ENCODE data around the gene DNAJB1. TPM values are rescaled to one million over a fixed set of nuclear protein-coding genes. Genes with fewer than 3 reads are reported as not detected.

Gene DNAJB1
- total RNA-seq, 1 experiment from 2014 or later = 54.5 TPM

- no peak overlapping the region for H3K27ac Mint-ChIP-seq
- ATAC-seq (no peak), DNase-seq (ENCODE audit: low spot score) (no peak)
- H3K4me1 Mint-ChIP-seq = peaks cover 7% of the 10 kb centered on the region
- TF ChIP-seq NR2C2 (CRISPR knock-in tag; IDR thresholded peaks at IDR 0.05) (no peak), ZNF138 (CRISPR knock-in tag; conservative IDR thresholded peaks at IDR 0.05) (no peak), CBFB (CRISPR knock-in tag; IDR thresholded peaks at IDR 0.05; ENCODE audit: low read depth) (no peak), TEAD4 (CRISPR knock-in tag; IDR thresholded peaks at IDR 0.05) (no peak), ZBTB43 (CRISPR knock-in tag; IDR thresholded peaks at IDR 0.05) (no peak), RORB (CRISPR knock-in tag; IDR thresholded peaks at IDR 0.05) (no peak), CTCF (IDR thresholded peaks at IDR 0.05) (no peak), E2F4 (CRISPR knock-in tag; IDR thresholded peaks at IDR 0.05; ENCODE audit: borderline replicate concordance, low read depth) (no peak), ESRRA (CRISPR knock-in tag; IDR thresholded peaks at IDR 0.05; ENCODE audit: borderline replicate concordance) (no peak), STAT6 (CRISPR knock-in tag; conservative IDR thresholded peaks at IDR 0.05; ENCODE audit: low read depth) (no peak), E2F5 (CRISPR knock-in tag; IDR thresholded peaks at IDR 0.05) (no peak)
- no peak overlapping the region for H3K4me3 Mint-ChIP-seq
- ChIA-PET CTCF (interaction anchor here (0.6 to 4.7 kb wide), 59 partner anchors 8 to 395 kb away, joined by 3 to 48 read pairs (median 4); partner anchors contain the start of genes ASF1B, C19orf67, DDX39A and DNAJB1), POLR2A (interaction anchor here (0.5 to 0.6 kb wide), 2 partner anchors 52 to 119 kb away, joined by 3 to 5 read pairs; no protein-coding TSS in a partner anchor)
- H3K27me3 Mint-ChIP-seq (ENCODE audit: low read depth) = no peaks in the 10 kb centered on the region
- H3K36me3 Mint-ChIP-seq = peaks cover 14% of the 10 kb centered on the region
- H3K9me3 Mint-ChIP-seq = no peaks in the 10 kb centered on the region
Observed at GRCh38 chr19:14480700-14481079, 37.5 kb downstream of the DNAJB1 start.

GRCh38 chr19:14479975-14480699 is 38.1 kb downstream of the DNAJB1 start:
- DNase-seq (ENCODE audit: low spot score) (peak; percentile 94), ATAC-seq (peak; percentile 85)
- CTCF ChIA-PET = interaction anchor here (0.6 to 4.7 kb wide), 62 partner anchors 8 to 1595 kb away, joined by 3 to 48 read pairs (median 4); partner anchors contain the start of genes ASF1B, C19orf67, DDX39A and DNAJB1
- H3K9me3 Mint-ChIP-seq = no peaks in the 10 kb centered on the region
- no peak overlapping the region for H3K27ac Mint-ChIP-seq
- H3K27me3 Mint-ChIP-seq (ENCODE audit: low read depth) = no peaks in the 10 kb centered on the region
- POLR2A ChIA-PET = interaction anchor here (0.5 to 1.0 kb wide), 2 partner anchors 16 to 51 kb away, joined by 3 read pairs; partner anchors contain the start of gene GIPC1
- no peak overlapping the region for H3K4me3 Mint-ChIP-seq
- peaks cover 11% of the 10 kb centered on the region for H3K4me1 Mint-ChIP-seq
- H3K36me3 Mint-ChIP-seq = peaks cover 14% of the 10 kb centered on the region
- TF ChIP-seq MXD4 (CRISPR knock-in tag; IDR thresholded peaks at IDR 0.05; ENCODE audit: borderline replicate concordance) = no peak
- no peak for TF ChIP-seq SOX15 (CRISPR knock-in tag; IDR thresholded peaks at IDR 0.05)
- TF ChIP-seq ZSCAN18 (CRISPR knock-in tag; IDR thresholded peaks at IDR 0.05) = no peak
- no peak for TF ChIP-seq E2F1 (CRISPR knock-in tag; IDR thresholded peaks at IDR 0.05)
- peak; percentile 47; the same call in 1 of the 2 replicates for TF ChIP-seq FOXP1 (CRISPR knock-in tag; IDR thresholded peaks at IDR 0.05; ENCODE audit: borderline replicate concordance)
- 0 out of 2 replicates have a peak, but pooled peaks have one; percentile 26 for TF ChIP-seq ZNF121 (CRISPR knock-in tag; IDR thresholded peaks at IDR 0.05)
- no peak for TF ChIP-seq ZNF416 (CRISPR knock-in tag; IDR thresholded peaks at IDR 0.05)
- peak; percentile 79 for TF ChIP-seq MAX (CRISPR knock-in tag; IDR thresholded peaks at IDR 0.05)

All from WTC11 (cell line).